Raji (cell line): Measurements from ENCODE around the gene MAP1A.

Source experiments
- POLR2A ChIP-seq: IDR thresholded peaks from 2 replicates; pipeline ENCODE4 v1.6.1; 2011; ENCODE audit warnings: low read depth, low read length, control low read depth; ENCODE audit not compliant: insufficient read depth

MAP1A gene

DNA sequence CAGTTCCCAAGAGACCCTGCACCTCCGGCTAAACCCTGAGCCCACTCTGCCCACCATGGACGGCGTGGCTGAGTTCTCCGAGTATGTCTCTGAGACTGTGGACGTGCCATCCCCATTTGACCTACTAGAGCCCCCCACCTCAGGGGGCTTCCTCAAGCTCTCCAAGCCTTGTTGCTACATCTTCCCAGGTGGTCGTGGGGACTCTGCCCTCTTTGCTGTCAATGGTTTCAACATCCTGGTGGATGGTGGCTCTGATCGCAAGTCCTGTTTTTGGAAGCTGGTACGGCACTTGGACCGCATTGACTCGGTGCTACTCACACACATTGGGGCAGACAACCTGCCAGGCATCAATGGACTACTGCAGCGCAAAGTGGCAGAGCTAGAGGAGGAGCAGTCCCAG lies 4.0 kb downstream of the MAP1A start:
- TF ChIP-seq POLR2A: no peak

GRCh38 chr15:43522247-43522646 lies 4.8 kb downstream of the MAP1A start:
- TF ChIP-seq POLR2A: no peak

GRCh38 chr15:43523646-43524045 lies 6.2 kb downstream of the MAP1A start:
- no peak for TF ChIP-seq POLR2A

DNA sequence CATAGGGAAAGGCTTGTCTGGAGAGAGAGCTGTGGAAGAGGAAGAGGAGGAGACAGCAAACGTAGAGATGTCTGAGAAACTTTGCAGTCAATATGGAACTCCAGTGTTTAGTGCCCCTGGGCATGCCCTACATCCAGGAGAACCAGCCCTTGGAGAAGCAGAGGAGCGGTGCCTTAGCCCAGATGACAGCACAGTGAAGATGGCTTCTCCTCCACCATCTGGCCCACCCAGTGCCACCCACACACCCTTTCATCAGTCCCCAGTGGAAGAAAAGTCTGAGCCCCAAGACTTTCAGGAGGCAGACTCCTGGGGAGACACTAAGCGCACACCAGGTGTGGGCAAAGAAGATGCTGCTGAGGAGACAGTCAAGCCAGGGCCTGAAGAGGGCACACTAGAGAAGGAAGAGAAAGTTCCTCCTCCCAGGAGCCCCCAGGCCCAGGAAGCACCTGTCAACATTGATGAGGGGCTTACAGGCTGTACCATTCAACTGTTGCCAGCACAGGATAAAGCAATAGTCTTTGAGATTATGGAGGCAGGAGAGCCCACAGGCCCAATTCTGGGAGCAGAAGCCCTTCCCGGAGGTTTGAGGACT lies 6.9 kb downstream of the MAP1A start:
- no peak for TF ChIP-seq POLR2A

GRCh38 chr15:43525131-43525530 lies 7.7 kb downstream of the MAP1A start:
- TF ChIP-seq POLR2A: no peak

DNA sequence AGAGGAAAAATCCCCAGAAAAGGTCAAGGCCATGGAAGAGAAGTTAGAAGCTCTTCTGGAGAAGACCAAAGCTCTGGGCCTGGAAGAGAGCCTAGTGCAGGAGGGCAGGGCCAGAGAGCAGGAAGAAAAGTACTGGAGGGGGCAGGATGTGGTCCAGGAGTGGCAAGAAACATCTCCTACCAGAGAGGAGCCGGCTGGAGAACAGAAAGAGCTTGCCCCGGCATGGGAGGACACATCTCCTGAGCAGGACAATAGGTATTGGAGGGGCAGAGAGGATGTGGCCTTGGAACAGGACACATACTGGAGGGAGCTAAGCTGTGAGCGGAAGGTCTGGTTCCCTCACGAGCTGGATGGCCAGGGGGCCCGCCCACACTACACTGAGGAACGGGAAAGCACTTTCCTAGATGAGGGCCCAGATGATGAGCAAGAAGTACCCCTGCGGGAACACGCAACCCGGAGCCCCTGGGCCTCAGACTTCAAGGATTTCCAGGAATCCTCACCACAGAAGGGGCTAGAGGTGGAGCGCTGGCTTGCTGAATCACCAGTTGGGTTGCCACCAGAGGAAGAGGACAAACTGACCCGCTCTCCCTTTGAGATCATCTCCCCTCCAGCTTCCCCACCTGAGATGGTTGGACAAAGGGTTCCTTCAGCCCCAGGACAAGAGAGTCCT lies 9.0 kb downstream of the MAP1A start:
- TF ChIP-seq POLR2A: no peak

- TF ChIP-seq POLR2A: no peak
Observed at GRCh38 chr15:43527016-43527801, 9.8 kb downstream of the MAP1A start.

- no peak for TF ChIP-seq POLR2A
Observed at GRCh38 chr15:43527802-43528541, 10.6 kb downstream of the MAP1A start.

GRCh38 chr15:43528542-43529007 lies 11.2 kb downstream of the MAP1A start:
- no peak for TF ChIP-seq POLR2A

- TF ChIP-seq POLR2A: no peak
Observed at GRCh38 chr15:43529141-43529540, 11.7 kb downstream of the MAP1A start.

GRCh38 chr15:43529587-43530345 lies 12.4 kb downstream of the MAP1A start:
- no peak for TF ChIP-seq POLR2A

DNA sequence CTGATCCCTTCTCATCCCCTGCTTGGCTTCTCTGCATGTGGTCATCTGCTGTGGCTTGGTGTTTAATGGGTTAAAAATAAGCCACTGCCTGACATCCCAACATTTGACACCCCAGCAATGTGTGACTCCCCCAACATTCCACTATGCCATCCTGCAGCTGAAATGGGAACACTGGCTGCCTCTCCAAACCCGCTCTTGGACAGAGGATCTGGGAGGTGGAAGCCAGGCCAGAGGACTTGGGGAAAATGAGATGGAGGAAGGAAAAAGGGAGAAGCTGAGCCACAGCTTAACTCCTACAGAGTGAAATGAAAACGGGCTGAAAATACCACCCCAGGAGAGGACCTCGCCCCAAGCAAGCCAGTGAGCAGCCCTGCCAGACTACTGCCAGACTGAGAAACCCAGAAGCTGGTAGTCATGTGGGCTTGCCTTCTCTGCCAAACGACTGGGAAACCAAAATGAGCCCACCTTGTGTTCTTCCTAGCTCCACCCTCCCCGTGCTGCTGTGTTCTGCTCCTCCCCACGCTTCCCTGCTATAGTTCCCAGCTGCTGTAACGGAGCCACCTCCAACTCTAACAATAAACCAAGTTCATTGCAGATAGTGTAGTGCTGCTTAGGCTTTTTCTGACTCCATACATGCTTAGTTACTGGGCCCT lies 13.7 kb downstream of the MAP1A start:
- no peak for TF ChIP-seq POLR2A

DNA sequence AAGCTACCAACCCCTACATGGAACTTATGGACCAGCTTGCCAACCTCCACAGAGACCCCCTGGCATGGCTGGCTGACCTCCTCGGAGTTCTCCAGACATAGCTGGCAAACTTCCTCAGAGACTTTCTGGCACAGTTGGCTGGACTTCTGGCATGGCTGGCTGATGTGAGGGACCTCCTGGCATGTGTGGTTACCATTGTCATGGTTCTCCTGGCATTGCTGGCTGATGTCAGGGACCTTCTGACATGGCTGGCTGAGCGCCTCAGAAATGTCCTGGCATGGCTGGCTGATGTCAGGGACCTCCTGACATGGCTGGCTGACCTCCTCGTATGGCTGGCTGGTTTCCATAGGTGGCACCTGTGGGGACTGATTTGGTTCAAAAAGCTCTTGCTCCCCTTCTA lies 17.5 kb downstream of the MAP1A start:
- TF ChIP-seq POLR2A: no peak

GRCh38 chr15:43538091-43538490 lies 20.7 kb downstream of the MAP1A start:
- no peak for TF ChIP-seq POLR2A
